Thoracic aorta (tissue), 2 donors: ENCODE results near the gene SCPEP1. TPM values are rescaled to one million over a fixed set of nuclear protein-coding genes. Genes with fewer than 3 reads are reported as not detected.

Experiments
- ATAC-seq: fragments of 150-250 bp; one replicate; pipeline ENCODE4 v1.8.0; 2017; ENCODE audit warnings: low read depth; ENCODE audit not compliant: insufficient number of reproducible peaks, low FRiP score
- DNase-seq: peaks from one replicate; pipeline ENCODE4 v3.0.0-alpha.2; 2020; ENCODE audit warnings: low spot score
- H3K27ac ChIP-seq, 2 donors: fragments of 200-600 bp; sonication (generic); 1 replicate in 1 of 2; 2 replicates in 1 of 2; pipeline ENCODE4 v1.5.1; 2016; ENCODE audit warnings: mild to moderate bottlenecking in 2 of 2, moderate library complexity in 2 of 2
- H3K27me3 ChIP-seq: fragments of 200-600 bp; sonication (generic); replicated peaks from 2 replicates; pipeline ENCODE4 v1.6.0; 2016; ENCODE audit warnings: mild to moderate bottlenecking; ENCODE audit not compliant: insufficient read depth
- H3K36me3 ChIP-seq: fragments of 200-600 bp; sonication (generic); one replicate; pipeline ENCODE4 v1.5.1; 2016
- H3K4me1 ChIP-seq, 2 donors: fragments of 200-600 bp; sonication (generic); 1 replicate in 1 of 2; 2 replicates in 1 of 2; pipeline versions ENCODE4 v1.5.1 to v1.6.0; 2016; ENCODE audit warnings: low read depth in 2 of 2, mild to moderate bottlenecking in 1 of 2; ENCODE audit not compliant: control insufficient read depth in 1 of 2
- H3K4me3 ChIP-seq: fragments of 200-600 bp; sonication (generic); 2 replicates; pipeline ENCODE4 v1.5.1; 2016; ENCODE audit warnings: mild to moderate bottlenecking
- H3K9me3 ChIP-seq: fragments of 200-600 bp; sonication (generic); 2 replicates; pipeline ENCODE4 v1.5.1; 2016
- CTCF ChIP-seq: fragments of 200-600 bp; sonication (generic); IDR thresholded peaks from one replicate; pipeline ENCODE4 v1.5.1; 2019; ENCODE audit warnings: antibody characterized with exemption
- total RNA-seq, 2 donors: library from RNA; depleted of rRNA; stranded (reverse); fragments of >200 nt; gene quantifications; one replicate each; pipeline versions ENCODE4 v1.1.0 to v1.2.3, GENCODE V29; 2016

SCPEP1 gene, protein sequence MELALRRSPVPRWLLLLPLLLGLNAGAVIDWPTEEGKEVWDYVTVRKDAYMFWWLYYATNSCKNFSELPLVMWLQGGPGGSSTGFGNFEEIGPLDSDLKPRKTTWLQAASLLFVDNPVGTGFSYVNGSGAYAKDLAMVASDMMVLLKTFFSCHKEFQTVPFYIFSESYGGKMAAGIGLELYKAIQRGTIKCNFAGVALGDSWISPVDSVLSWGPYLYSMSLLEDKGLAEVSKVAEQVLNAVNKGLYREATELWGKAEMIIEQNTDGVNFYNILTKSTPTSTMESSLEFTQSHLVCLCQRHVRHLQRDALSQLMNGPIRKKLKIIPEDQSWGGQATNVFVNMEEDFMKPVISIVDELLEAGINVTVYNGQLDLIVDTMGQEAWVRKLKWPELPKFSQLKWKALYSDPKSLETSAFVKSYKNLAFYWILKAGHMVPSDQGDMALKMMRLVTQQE
- 100 to 1,000 TPM in 1 of 2 donors, 10 to 100 TPM in 1; 91.1 to 112 TPM for total RNA-seq

GRCh38 chr17:56977673-56978395 lies at the start of gene SCPEP1:
TSS of gene SCPEP1 (plus strand) at chr17:56978131. CDS start at chr17:56978160, 29 bp downstream.
- Histone ChIP-seq H3K36me3 (no peaks in the 10 kb centered on the region), H3K4me3 (peak within 1 kb of the TSS; percentile 93), H3K27ac (peak within 1 kb of the TSS; percentile 42 to 60), H3K27me3 (no peaks in the 10 kb centered on the region), H3K9me3 (no peaks in the 10 kb centered on the region), H3K4me1 (peaks cover 9 to 18% of the 10 kb centered on the region in 2 donors)
- DNase-seq (peak; percentile 53), ATAC-seq (peak; percentile 90)
- TF ChIP-seq CTCF: no peak

DNA sequence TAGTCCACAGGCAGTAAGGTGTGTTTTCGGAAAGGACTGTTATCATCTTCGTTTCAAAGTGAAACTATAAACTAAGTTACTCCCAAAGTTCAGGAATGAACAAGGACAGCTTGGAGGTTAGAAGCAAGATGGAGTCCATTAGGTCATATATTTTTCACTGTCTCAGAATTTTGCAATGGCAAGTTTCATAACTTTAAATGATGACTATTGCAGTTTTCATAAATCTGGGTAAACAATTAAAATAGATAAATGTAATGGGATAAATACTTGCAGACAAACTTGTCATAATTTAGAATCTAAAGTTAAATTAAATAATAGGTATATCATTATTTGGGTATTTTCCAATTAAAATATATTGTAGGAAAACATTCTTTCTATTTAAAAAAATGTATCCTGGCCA lies 49.3 kb upstream of the SCPEP1 start:
- DNase-seq: no peak
- no peak for ATAC-seq
- H3K27ac ChIP-seq: no peak overlapping the region

DNA sequence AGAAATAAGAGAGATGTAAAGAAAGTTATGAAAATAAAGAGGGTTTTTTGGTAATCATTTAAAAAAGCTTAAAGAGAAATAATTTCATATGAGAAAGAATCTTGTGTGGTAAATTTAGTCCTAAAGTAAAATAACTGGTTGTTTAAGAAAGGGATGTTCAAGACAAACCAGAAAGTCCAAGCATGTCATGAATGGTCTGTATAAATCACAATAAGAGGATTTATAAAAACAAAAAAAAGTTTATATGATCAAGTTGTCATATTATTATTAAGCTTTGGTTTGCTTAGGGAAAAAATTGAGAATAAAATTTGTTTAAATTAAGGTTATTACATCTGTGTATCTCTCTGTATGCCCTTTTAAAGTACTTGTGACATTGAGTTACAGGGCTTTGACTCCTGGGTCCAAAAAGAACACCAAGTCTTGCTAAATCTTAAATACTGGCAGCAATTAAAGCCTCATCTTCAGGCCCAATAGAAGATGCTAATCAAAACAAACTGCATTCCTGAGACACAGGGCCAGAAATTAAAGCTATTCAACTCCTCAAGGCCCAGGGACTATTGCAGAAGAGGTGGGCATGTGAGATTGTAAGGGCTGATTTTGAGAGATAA lies 48.5 kb upstream of the SCPEP1 start:
- Histone ChIP-seq H3K9me3 (no peaks in the 10 kb centered on the region), H3K36me3 (no peaks in the 10 kb centered on the region), H3K4me1 (no peaks in the 10 kb centered on the region), H3K27me3 (no peaks in the 10 kb centered on the region), H3K4me3 (no peak overlapping the region), H3K27ac (no peak overlapping the region)
- no peak for ATAC-seq
- DNase-seq: no peak
- TF ChIP-seq CTCF: no peak

More for the DNA sequence above, 49.3 kb upstream of the SCPEP1 start:
- no peak for TF ChIP-seq CTCF
- Histone ChIP-seq H3K4me3 (no peak overlapping the region), H3K27me3 (no peaks in the 10 kb centered on the region), H3K36me3 (no peaks in the 10 kb centered on the region), H3K9me3 (no peaks in the 10 kb centered on the region), H3K4me1 (no peaks in the 10 kb centered on the region)

GRCh38 chr17:56930739-56931337 lies 47.1 kb upstream of the SCPEP1 start:
- Histone ChIP-seq H3K36me3 (peaks cover 6% of the 10 kb centered on the region), H3K27me3 (no peaks in the 10 kb centered on the region), H3K27ac (no peak overlapping the region), H3K9me3 (no peaks in the 10 kb centered on the region), H3K4me3 (no peak overlapping the region), H3K4me1 (no peaks in the 10 kb centered on the region)
- no peak for DNase-seq
- no peak for ATAC-seq
- no peak for TF ChIP-seq CTCF
